Stimulated activated CD4-positive, alpha-beta T cell treated with anti-CD3 and anti-CD28 coated beads, Interleukin-4, amount 100 ng/mL, for 48 hours (primary cell): ENCODE results near the gene P2RY11.

ENCODE experiments used
- DNase-seq, 2 donors: peaks; one replicate each; pipeline ENCODE4 v3.0.0-alpha.2; 2020; ENCODE audit warnings: low read depth in 2 of 2

Gene P2RY11

GRCh38 chr19:10141479-10141878, 30.0 kb downstream of the P2RY11 start:
- no peak for DNase-seq

GRCh38 chr19:10141973-10142372, 30.5 kb downstream of the P2RY11 start:
- DNase-seq = no peak

GRCh38 chr19:10142701-10143375, 31.3 kb downstream of the P2RY11 start:
- DNase-seq = no peak

- no peak for DNase-seq
These were observed 32.2 kb downstream of the P2RY11 start for GRCh38 chr19:10143681-10144080.

GRCh38 chr19:10144361-10144760, 32.9 kb downstream of the P2RY11 start:
- DNase-seq = no peak

- DNase-seq = no peak
These were observed 33.5 kb downstream of the P2RY11 start for GRCh38 chr19:10145031-10145430.

GRCh38 chr19:10146142-10146541, 34.6 kb downstream of the P2RY11 start:
- no peak for DNase-seq

- no peak for DNase-seq
These were observed 37.9 kb downstream of the P2RY11 start for GRCh38 chr19:10149427-10149826.

- no peak for DNase-seq
These were observed 40.0 kb downstream of the P2RY11 start for GRCh38 chr19:10151521-10151920.

- DNase-seq = no peak
These were observed 40.6 kb downstream of the P2RY11 start for GRCh38 chr19:10152100-10152499.

GRCh38 chr19:10155839-10156238, 44.3 kb downstream of the P2RY11 start:
- no peak for DNase-seq

GRCh38 chr19:10158071-10158470, 46.6 kb downstream of the P2RY11 start:
- no peak for DNase-seq

- no peak for DNase-seq
These were observed 47.0 kb downstream of the P2RY11 start for GRCh38 chr19:10158485-10158884.

- no peak for DNase-seq
These were observed 48.1 kb downstream of the P2RY11 start for GRCh38 chr19:10159610-10160009.

- no peak for DNase-seq
These were observed 52.0 kb downstream of the P2RY11 start for GRCh38 chr19:10163536-10163935.
